ENCODE results near the gene YES1. TPM values are rescaled to one million over a fixed set of nuclear protein-coding genes. Genes with fewer than 3 reads are reported as not detected.

Gene YES1
- polyA plus RNA-seq, 1 donor (not counting 4 experiments of a cell fraction or from before 2014, with no cell fraction given) = 22.9 TPM

GRCh38 chr18:808086-808485 lies 4.0 kb downstream of the YES1 start:
- Histone ChIP-seq H3K27ac (ENCODE audit: control insufficient read depth, insufficient read depth, low read length) (no peak overlapping the region), H4K20me1 (ENCODE audit: control insufficient read depth, extremely low read depth, insufficient read depth, low read length) (peaks cover 2% of the 10 kb centered on the region), H2AFZ (ENCODE audit: control insufficient read depth, low read length) (no peak overlapping the region), H3K4me3 (ENCODE audit: control insufficient read depth in 2 of 3, extremely low read depth in 1 of 3, insufficient read depth in 2 of 3, low read depth in 1 of 3, low read length in 3 of 3) (no peak overlapping the region), H3K36me3 (ENCODE audit: control insufficient read depth in 2 of 2, extremely low read depth in 1 of 2, insufficient read depth in 2 of 2, low read length in 2 of 2) (no peaks in the 10 kb centered on the region), H3K9ac (ENCODE audit: control insufficient read depth, extremely low read depth, insufficient read depth, low read length) (no peak overlapping the region), H3K4me2 (ENCODE audit: control insufficient read depth, extremely low read depth, insufficient read depth, low read depth, low read length) (peak overlapping the region; percentile 48), H3K4me1 (ENCODE audit: control insufficient read depth, extremely low read depth, insufficient read depth, low read length) (peaks cover 11% of the 10 kb centered on the region), H3K9me1 (ENCODE audit: control insufficient read depth, extremely low read depth, insufficient read depth, low read length) (peaks cover 2% of the 10 kb centered on the region), H3K79me2 (ENCODE audit: control insufficient read depth, insufficient read depth, low read length) (peaks cover 83% of the 10 kb centered on the region), H3K27me3 (ENCODE audit: control insufficient read depth, extremely low read depth, insufficient read depth, low read length) (no peaks in the 10 kb centered on the region), H3K9me3 (ENCODE audit: control insufficient read depth, low read depth, low read length) (no peaks in the 10 kb centered on the region)
- TF ChIP-seq EZH2 (IDR thresholded peaks at IDR 0.05; ENCODE audit: low read length) = no peak
- TF ChIP-seq CTCF (optimal IDR thresholded peaks at IDR 0.05 in 1 of 3, IDR thresholded peaks at IDR 0.05 in 1 of 3, conservative IDR thresholded peaks at IDR 0.05 in 1 of 3; ENCODE audit: extremely low read depth in 1 of 3, insufficient read depth in 2 of 3, low read length in 3 of 3) = no peak
- dilution Hi-C loops (cut with MboI; ENCODE audit: extremely low pct_ligation_motif_present, low sequenced_read_pairs) = no loop called here
- DNase-seq (ENCODE audit: low read depth, low spot score) (no peak), FAIRE-seq (no peak)

- H3K4me2 ChIP-seq (ENCODE audit: control insufficient read depth, extremely low read depth, insufficient read depth, low read depth, low read length) = peak overlapping the region; percentile 41
- no peaks in the 10 kb centered on the region for H3K36me3 ChIP-seq (ENCODE audit: control insufficient read depth in 2 of 2, extremely low read depth in 1 of 2, insufficient read depth in 2 of 2, low read length in 2 of 2)
- DNase-seq (ENCODE audit: low read depth, low spot score) (no peak), FAIRE-seq (no peak)
- H3K4me3 ChIP-seq (ENCODE audit: control insufficient read depth in 2 of 3, extremely low read depth in 1 of 3, insufficient read depth in 2 of 3, low read depth in 1 of 3, low read length in 3 of 3) = no peak overlapping the region
- H2AFZ ChIP-seq (ENCODE audit: control insufficient read depth, low read length) = no peak overlapping the region
- H4K20me1 ChIP-seq (ENCODE audit: control insufficient read depth, extremely low read depth, insufficient read depth, low read length) = peaks cover 2% of the 10 kb centered on the region
- dilution Hi-C loops (cut with MboI; ENCODE audit: extremely low pct_ligation_motif_present, low sequenced_read_pairs) = no loop called here
- H3K9ac ChIP-seq (ENCODE audit: control insufficient read depth, extremely low read depth, insufficient read depth, low read length) = no peak overlapping the region
- peaks cover 9% of the 10 kb centered on the region for H3K4me1 ChIP-seq (ENCODE audit: control insufficient read depth, extremely low read depth, insufficient read depth, low read length)
- H3K27ac ChIP-seq (ENCODE audit: control insufficient read depth, insufficient read depth, low read length) = no peak overlapping the region
- TF ChIP-seq EZH2 (IDR thresholded peaks at IDR 0.05; ENCODE audit: low read length) (no peak), CTCF (optimal IDR thresholded peaks at IDR 0.05 in 1 of 3, IDR thresholded peaks at IDR 0.05 in 1 of 3, conservative IDR thresholded peaks at IDR 0.05 in 1 of 3; ENCODE audit: extremely low read depth in 1 of 3, insufficient read depth in 2 of 3, low read length in 3 of 3) (no peak)
- peaks cover 2% of the 10 kb centered on the region for H3K9me1 ChIP-seq (ENCODE audit: control insufficient read depth, extremely low read depth, insufficient read depth, low read length)
- H3K9me3 ChIP-seq (ENCODE audit: control insufficient read depth, low read depth, low read length) = no peaks in the 10 kb centered on the region
- peaks cover 94% of the 10 kb centered on the region for H3K79me2 ChIP-seq (ENCODE audit: control insufficient read depth, insufficient read depth, low read length)
- no peaks in the 10 kb centered on the region for H3K27me3 ChIP-seq (ENCODE audit: control insufficient read depth, extremely low read depth, insufficient read depth, low read length)
Measured at GRCh38 chr18:805755-806110, 6.3 kb downstream of the YES1 start.

All from keratinocyte (primary cell).